ACHN (cell line): ENCODE data around the gene BEAN1.
"Not testable (repeated sequence)": the region's sequence is repeated elsewhere in the genome, so short reads cannot be mapped to it uniquely, and the experiment has no call there.

Source experiments
- DNase-seq: peaks from one replicate; pipeline ENCODE4 v3.0.0-alpha.2; 2015
- in situ Hi-C: cut with HindIII; loops from 2 replicates; pipeline ENCODE4 v1.10.0; 2017; ENCODE audit warnings: low sequenced_read_pairs, low pct_ligation_motif_present, low pct_unique_long_range_greater_than_20kb

The BEAN1 gene

DNA sequence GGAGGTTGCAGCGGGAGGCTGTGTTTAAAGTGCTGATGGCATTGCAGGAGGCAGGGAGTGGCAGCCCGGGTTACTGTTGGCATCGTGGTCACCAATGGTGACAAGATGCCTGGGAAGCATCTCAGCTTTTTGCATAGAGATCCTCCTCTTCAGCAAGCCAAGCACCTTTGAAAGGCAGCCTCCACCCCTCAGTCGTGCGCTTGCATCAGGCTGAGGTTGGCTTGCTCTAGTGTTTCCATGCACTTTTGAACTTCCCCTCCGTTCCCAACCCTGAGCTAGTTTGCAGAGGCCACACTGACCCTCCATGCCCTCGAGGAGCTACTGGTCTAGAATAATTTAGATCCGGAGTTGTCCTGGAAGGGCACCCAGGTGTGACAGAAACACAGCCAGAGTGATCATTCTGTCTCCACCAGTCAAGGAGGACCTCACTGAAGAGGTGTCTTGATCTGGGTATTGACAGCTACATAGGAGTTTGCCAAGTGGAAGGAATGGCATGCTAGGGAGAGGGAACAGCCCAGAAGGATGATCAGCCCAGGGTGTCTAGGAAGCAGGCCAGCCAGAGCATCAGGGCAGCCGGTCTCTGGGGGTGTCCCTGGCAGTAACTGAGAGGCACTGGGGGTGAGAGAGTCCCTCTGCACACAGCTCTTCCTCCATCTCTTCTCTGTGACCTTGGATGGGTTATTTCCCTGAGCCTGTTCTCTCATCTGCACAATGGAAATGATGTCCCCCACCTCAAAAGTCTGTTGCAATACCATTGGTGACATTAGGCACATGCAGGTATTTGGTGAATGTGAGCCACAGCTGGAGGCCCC, 7.7 kb downstream of the BEAN1 start:
- in situ Hi-C loops, result no loop called here
- DNase-seq, result no peak

DNA sequence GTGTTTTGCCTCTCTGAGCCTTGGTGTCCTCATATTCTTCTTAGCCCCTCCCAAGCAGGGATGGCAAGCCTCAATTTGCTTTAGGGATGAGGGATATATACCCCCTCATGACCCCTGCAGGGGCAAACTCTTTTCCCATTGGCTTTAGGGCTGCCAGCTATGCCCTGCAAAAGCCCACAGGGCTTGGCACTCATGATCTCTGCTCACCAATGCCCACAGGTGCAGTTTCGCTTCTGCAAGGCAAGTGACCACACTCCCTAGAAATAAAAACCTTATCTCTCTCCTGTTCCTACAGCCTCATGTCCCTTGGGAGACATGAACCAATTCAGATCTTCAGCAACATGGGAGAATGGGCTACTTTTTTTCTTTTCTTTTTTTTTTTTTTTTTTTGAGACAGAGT, 8.8 kb downstream of the BEAN1 start:
- no peak for DNase-seq
- in situ Hi-C loops, result no loop called here

DNA sequence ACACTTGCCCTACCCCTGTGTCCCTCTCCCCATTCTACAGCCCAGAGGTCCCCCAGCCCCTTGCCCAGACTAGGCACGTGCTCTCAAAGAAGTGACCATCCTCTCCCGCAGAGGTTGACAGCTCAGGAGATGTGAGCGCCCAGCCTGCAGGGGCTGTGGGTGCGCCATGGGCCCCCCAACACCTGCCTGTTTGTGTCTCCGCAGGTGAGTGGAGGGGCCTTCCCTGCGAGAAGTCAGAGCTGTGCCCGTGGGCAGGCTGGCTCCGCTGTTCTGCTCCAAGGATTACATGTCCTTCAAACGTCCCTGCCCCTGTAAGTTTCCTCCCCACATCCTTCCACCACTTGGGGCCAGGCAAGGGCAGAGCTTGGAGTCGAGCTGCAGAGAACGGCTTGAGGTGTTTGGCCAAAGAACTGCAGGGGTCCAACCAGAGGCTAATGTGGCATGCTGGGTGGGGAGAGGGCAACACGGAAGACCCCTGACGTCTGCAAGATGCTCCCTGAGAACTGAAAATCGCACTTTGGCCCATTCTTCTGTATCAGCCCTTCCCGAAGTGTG, 10.4 kb downstream of the BEAN1 start:
- DNase-seq, result no peak
- in situ Hi-C loops, result no loop called here

DNA sequence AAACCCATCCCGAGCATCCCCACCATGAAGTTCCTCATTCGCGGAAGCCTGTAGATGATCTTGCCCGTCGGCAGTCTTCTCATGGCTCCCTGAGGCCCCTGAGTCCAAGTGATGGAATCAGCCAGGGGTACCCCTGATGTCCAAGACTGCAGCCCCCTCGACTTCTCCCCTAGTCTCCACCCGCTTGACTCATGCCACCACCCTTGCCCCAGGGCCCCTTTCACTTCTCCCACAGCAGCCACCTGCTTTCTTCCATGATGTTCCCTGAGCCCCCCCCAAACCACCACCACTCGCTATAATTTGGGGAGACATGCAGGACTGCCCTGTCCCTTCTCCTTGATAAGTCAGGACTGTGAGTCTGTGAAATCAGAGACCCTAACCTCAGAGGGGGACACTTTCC, 11.4 kb downstream of the BEAN1 start:
- in situ Hi-C loops, result no loop called here

DNA sequence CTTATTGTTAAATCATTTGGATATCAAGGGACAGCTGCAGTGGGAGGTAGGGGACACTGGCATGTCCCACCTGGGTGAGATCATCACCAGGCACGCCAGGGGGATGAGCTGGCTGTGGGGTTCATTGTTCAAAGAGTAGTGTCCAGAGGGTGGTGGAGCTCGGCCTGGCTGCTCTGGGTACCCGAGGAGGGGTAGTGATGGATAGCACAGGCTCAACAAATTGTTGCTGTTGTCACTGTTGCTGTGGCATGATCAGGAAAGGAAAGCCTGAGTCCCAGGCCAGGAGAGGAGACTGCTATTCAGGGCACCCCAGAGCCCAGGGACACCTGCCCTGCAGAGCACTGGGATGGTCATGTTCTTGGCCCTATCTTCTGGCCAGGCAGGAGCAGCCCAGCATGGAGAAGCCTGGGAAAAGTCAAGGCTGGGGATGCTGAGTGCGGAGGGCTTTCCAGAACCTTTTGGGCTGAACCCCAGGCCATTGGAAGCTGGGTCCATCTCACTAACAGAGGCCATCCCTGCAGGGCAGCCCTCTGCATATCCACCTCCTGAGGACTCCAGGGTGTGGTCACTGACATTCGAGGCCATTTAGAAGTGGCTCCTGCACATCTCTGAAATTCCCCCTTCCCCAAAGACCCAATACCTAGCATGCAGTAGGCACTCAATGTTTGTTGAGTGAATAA, 12.1 kb downstream of the BEAN1 start:
- in situ Hi-C loops, result no loop called here
- DNase-seq, result no peak

More for the DNA sequence above, 11.4 kb downstream of the BEAN1 start:
- DNase-seq, result no peak

DNA sequence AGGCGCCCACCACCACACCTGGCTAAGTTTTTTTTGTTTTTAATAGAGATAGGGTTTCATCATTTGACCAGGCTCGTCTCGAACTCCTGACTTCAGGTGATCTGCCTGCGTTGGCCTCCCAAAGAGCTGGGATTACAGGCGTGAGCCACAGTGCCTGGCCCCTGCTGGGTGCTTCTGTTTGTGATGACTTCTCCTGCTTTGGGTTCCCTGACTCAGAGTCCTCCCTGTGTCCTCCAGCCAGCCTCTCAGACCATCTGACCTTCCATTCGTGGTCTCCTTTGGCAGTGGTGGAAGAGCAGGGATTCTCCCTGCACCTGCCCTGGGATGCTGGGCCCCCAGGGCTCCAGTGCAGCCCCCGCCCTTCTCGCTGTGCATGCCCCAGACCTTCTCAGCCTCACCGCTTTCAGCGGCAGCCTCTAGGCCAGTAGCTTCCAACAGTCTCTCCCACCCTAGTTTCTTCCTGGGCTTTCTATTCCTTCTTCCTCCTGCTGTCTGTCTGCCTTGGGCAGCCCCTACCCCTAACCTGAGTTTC, 13.2 kb downstream of the BEAN1 start:
- in situ Hi-C loops, result no loop called here

DNA sequence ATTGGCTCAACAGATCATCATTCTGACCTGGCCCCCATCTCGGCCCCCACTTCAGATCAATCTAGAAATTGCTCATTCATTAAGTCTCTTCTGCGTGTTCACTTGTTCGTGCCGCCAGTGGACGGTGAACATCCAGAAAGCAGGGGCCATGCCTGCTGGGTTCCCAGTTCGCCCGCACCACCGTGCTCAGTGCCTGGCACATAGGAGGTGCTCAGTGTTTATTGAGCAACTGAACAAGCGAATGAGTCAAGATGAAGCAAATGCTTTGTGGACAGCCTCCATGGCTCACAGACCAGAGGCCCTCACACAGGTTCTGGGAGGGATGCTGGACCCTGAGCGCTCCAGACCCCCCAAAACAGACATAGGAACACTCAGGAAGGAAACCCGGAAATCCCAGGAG, 13.9 kb downstream of the BEAN1 start:
- no peak for DNase-seq
- in situ Hi-C loops, result no loop called here

More for the DNA sequence above, 13.2 kb downstream of the BEAN1 start:
- no peak for DNase-seq

DNA sequence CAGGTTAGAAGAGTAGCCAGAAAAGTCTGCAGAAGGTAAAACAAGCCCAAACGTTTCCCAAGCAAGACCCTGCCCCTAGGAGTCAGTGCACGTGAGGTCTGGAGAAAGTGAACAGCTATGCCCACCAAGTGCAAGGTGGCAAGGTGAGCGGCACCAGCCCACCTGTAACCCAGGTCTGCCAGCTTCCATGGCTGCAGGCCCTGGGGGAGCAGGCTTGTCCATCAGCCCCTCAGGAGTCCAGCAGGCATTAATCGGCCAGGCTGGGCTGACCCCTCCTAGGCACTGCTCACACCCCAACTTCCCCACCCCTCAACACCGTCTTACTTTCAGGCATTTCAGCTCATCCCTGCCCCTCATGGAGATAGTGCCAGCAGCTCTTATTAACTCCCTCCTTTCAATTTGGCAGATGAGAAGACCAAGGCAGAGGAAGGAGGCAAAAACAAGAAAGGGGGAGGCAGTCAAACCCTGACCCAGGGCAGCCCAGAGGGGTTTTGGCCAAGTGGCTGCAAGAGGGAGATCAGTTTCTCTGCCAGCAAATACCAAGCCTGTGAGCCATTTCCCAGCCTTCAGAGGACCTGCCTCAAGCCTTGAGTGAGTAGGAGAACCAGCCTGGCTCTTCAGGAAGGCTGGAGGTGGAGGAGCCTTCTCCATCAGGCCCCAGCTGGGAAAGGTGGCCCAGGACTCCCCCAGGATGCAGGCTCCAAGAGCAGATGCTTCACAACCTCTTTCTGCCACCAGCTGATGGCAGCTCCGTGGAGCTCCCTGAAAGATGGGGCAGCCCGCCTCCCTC, 14.7 kb downstream of the BEAN1 start:
- DNase-seq, result no peak
- in situ Hi-C loops, result no loop called here

DNA sequence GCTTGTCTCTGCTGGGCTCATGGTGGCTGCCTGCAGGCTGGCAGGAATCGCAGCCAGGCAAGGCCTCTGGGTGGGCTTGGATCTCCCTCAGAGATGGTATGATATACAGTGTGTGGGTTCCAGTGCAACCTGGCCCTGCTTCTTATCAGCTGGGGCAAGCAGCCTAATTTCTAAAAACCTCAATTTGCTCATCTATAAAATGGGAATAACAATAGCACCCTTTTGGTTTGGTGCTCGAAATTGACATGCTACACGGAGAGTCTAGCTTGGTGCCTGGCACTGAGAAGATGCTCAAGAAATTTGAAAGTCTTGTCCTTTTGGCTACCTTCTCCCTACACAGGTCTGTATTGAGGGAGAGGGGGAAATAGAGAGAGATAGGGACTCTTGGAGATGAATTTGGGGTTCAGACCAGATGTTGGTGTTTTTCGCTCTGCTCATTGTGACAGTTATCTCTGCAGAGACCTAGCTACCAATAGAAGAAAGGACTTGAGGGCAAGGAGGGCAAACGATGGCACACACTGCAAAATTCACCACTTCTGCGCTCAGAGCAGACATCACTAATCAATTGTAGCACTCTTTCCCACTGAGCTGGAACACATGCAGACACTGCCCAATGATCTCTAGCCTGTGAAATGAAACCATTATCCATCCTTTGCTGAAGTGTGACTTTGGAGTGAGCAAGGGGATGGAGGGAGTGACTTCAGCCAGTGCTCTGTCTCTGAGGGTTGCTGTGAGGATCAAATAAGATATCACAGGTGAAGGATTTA, 15.6 kb downstream of the BEAN1 start:
- no peak for DNase-seq
- in situ Hi-C loops, result no loop called here

DNA sequence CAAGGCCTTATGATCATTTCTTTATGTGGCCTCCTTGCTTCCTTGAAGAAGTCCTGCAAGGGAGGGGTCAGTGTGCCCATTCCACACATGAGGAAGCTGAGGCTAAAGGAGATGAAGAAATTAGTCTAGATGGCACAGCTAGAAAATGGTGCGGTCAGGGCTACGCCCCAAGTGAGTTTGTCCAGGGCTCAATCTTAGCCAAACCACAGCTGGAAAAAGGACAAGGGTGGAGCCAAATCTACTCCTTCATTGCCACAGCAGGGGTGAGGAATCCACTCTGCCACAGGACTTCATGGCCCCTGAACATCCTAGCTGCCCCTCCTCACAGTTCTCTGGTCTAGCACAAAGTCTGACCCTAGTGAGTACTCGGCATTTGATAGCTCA, 16.2 kb downstream of the BEAN1 start:
- no peak for DNase-seq
- in situ Hi-C loops, result no loop called here

DNA sequence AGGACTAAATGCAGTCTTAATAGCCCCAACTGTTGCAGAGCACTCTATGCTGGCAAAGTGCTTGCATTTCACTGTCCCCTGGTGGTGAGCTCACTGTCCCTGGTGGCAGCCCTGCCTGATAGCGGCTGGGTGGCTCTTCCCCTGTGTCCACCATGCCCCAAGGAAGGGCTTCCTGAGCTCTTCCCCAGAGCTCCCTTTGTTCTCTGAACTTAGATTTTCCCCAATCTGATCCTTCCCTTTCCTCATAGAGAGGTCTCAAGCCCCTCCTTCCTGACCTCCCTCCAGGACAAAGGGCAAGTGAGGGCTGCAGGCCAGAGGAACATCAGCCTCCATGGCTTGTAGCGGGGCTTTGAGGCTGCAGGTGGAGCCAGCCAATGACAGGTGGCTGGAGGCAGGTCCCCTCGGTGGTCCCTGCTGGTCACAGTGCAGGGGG, 17.0 kb downstream of the BEAN1 start:
- in situ Hi-C loops, result no loop called here
- DNase-seq, result no peak

DNA sequence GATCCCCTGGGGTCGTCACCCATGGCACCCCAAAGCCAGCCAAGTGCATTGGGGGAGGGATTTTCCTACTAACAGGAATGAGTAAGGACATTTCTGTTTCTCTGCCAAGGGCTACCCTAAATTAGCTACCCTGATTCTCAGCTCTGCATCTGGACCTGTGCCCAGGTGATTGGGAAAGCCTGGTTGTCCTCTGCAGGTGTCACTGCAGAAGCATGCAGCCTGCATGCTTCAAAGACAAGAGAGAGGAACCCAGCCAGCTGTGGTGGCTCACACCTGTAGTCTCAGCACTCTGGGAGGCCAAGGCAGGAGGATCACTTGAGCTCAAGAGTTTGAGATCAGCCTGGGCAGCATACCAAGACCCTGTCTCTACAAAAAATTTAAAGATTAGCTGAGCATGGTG, 19.6 kb downstream of the BEAN1 start:
- in situ Hi-C loops, result no loop called here
- no peak for DNase-seq

DNA sequence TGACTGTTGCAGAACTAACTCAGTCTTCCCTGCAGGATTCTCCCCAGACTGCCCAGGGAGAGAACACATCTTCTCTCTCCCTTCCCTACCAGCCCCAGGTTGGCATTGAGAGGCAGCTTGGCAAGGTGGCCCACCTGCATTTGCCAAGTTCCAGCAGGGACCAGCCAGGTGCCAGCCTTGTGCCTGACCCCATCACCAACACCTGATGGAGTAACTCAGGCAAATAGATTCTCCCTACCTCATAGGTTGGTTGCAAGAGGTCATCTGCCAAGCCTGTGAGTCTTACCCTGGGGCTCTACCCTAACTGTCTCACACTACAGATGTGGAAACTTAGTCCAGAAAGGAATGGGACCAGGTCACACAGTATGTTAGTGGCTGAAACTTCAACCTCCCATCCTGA, 20.4 kb downstream of the BEAN1 start:
- no peak for DNase-seq
- in situ Hi-C loops, result no loop called here

DNA sequence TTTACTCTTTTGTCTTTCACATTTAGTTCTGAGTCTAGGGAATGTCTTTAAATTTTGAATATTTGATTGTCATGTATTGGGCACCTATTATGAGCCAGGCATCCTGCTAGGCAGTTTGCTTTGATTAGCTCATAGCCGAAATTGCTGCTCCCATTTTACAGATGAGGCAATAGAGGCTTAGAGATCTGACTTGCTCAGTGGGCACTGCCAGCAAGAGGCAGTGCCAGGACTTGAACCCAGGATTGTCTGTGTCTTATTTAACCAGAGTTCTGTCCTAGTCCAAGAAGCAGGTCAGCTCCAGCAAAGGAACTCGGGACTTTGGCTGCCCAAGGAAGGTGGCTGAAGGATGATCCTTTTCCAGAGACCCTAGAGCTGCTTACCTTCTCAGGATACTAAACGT, 24.5 kb downstream of the BEAN1 start:
- in situ Hi-C loops, result no loop called here
- DNase-seq, result no peak

DNA sequence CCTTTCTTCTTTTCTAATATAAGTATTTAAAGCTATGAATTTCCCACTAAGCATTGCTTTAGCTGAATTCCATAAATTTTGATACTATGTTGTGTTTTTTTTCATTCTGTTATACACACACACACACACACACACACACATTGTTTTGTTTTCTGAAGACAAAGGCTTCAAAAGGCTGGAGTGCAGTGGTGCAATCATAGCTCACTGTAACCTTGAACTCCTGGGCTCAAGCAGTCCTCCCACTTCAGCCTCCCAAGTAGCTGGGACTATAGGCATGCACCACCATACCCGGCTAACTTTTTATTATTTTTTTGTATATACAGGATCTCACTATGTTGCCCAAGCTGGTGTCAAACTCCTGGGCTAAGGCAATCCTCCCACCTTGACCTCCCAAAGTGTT, 26.1 kb downstream of the BEAN1 start:
- DNase-seq, in situ Hi-C loops: not testable (repeated sequence)

DNA sequence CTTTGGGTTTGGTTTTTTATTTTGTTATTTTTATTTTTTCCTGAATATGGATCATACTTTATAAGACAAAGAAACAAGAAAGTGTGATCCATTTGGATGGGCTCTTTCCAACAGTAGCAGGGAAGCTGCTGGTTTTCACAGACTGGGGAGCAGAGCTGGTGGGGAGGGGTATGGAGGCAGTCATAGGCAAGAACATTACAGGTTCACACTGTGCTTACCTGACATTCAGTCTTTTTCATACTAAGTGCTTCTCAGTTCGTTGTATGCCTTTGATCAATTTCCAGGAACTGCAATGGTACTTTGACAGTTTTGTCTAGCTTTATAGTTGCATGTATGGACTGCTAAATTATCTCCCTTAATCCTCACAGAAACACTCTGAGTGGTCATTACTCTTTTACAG, 27.7 kb downstream of the BEAN1 start:
- in situ Hi-C loops, result no loop called here

DNA sequence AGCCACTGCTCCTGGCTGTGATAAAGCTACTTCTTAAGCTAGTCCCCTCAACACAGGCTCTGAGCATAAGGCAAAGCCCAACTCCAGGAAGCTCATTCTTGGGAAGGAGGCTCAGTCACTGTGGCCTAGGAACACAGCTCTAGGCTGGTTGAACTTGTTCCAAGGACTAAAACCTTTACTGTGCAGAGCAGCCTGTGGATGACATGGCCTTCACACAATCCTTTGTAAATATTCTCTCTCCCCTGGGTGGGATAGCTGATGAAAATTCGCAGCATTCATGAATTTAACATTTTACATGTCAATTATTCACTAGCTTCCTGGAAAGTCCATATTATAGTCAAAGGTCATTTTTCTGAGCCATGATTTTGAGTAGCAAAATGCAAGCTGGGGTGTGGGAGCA, 28.9 kb downstream of the BEAN1 start:
- DNase-seq, result no peak
- in situ Hi-C loops, result no loop called here

More for the DNA sequence above, 27.7 kb downstream of the BEAN1 start:
- DNase-seq, result no peak

DNA sequence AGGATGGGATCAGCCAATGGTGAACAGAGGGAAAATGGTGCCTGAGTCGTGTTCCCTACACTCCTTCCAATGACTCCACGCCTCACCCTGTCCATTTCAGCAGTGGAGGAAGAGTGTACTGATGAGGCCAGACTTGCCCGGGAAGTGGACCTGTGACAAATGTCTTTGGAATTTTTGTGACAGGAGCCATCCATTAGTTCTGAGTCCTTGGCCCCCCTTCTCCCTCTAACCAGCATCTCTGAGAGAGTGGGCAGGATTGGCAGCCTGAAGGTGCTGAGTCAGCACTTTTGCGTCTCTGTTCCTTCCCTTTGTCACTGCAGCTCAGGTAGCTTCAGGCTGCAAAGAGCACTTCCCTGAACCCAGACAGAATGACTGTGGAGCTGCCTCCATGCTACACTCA, 30.8 kb downstream of the BEAN1 start:
- DNase-seq, result no peak
- in situ Hi-C loops, result no loop called here
